Skeletal muscle tissue (tissue), 4 donors: Measurements from ENCODE around the gene LRWD1. TPM values are rescaled to one million over a fixed set of nuclear protein-coding genes. Genes with fewer than 3 reads are reported as not detected.

Source experiments
- H3K27ac ChIP-seq: one replicate; pipeline ENCODE4 v1.7.0; 2013; ENCODE audit warnings: mild to moderate bottlenecking, low read depth, low read length, inconsistent platforms
- H3K27me3 ChIP-seq, 3 donors: one replicate each; pipeline ENCODE4 v1.7.0; 2013; ENCODE audit warnings: low read length in 3 of 3; ENCODE audit not compliant: control insufficient read depth in 3 of 3, insufficient read depth in 3 of 3
- H3K36me3 ChIP-seq, 3 donors: one replicate each; pipeline ENCODE4 v1.7.0; 2013; ENCODE audit warnings: low read length in 3 of 3; ENCODE audit not compliant: control insufficient read depth in 3 of 3, insufficient read depth in 3 of 3
- H3K4me1 ChIP-seq, 3 donors: one replicate each; pipeline ENCODE4 v1.7.0; 2013; ENCODE audit warnings: low read length in 3 of 3, mild to moderate bottlenecking in 3 of 3; ENCODE audit not compliant: control insufficient read depth in 3 of 3, insufficient read depth in 3 of 3
- H3K4me3 ChIP-seq, 3 donors: one replicate each; pipeline ENCODE4 v1.7.0; 2013; ENCODE audit warnings: low read length in 3 of 3
- H3K9ac ChIP-seq, 3 donors: one replicate each; pipeline ENCODE4 v1.7.0; 2013; ENCODE audit warnings: low read length in 3 of 3, mild to moderate bottlenecking in 3 of 3, moderate library complexity in 2 of 3, low read depth in 1 of 3
- H3K9me3 ChIP-seq, 3 donors: one replicate each; pipeline ENCODE4 v1.7.0; 2013; ENCODE audit warnings: low read length in 3 of 3; ENCODE audit not compliant: control insufficient read depth in 3 of 3
- total RNA-seq: library from RNA; depleted of rRNA; stranded (reverse); fragments of >200 nt; gene quantifications from one replicate; pipeline ENCODE4 v1.2.3, GENCODE V29; 2014
- donor health status: Osteomylitis.

Gene LRWD1
- total RNA-seq, 1 donor from 2014 or later: 12.5 TPM

DNA sequence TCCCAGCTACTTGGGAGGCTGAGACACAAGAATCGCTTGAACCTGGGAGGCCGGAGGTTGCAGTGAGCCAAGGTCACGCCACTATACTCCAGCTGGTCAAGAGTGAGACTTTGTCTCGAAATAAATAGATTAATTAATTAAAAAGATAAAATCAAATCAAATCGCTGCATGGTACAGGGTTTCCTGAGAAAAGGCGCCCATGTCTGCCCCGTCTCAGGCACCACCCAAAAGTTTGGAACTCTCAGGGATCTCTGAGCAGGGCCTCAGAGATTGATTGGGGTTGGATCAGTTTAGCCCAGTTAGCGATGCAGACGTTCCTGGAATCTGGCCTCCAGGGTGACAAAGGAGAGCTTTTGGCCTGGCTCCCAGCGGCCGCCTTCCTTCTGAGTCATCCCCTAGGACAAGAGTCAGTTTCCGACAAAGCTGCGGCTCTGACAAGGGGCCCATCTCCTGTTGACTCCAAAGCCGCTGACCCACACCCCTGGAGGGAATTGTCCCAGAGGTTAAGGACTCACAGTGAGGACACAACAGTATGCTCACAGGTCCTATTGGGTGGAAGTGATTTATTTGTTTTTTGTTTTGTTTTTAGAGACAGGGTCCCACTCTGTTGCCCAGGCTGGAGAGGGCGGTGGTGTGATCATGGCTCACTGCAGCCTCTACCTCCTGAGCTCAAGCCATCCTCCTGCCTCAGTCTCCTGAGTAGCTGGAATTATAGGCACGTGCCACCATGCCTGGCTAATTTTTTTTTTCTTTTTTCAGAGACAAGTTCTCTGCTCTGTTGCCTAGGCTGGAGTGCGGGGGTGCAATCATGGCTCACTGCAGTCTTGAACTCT, 24.6 kb upstream of the LRWD1 start:
- peaks cover 8 to 11% (median 8%) of the 10 kb centered on the region in 3 donors for H3K4me1 ChIP-seq
- H3K27ac ChIP-seq: no peak overlapping the region
- H3K4me3 ChIP-seq: peak overlapping the region in 1 of 3 donors; percentile 13
- no peaks in the 10 kb centered on the region for H3K36me3 ChIP-seq
- H3K9ac ChIP-seq: peak overlapping the region; percentile 11 to 45 (median 43)
- H3K27me3 ChIP-seq: no peaks in the 10 kb centered on the region
- H3K9me3 ChIP-seq: no peaks in the 10 kb centered on the region

- H3K36me3 ChIP-seq: peaks cover 0 to 8% (median 6%) of the 10 kb centered on the region in 3 donors
- H3K4me3 ChIP-seq: no peak overlapping the region
- no peaks in the 10 kb centered on the region for H3K27me3 ChIP-seq
- H3K9me3 ChIP-seq: no peaks in the 10 kb centered on the region
- no peak overlapping the region for H3K9ac ChIP-seq
- peaks cover 6 to 7% (median 7%) of the 10 kb centered on the region in 3 donors for H3K4me1 ChIP-seq
- H3K27ac ChIP-seq: no peak overlapping the region
These were observed 19.7 kb upstream of the LRWD1 start for GRCh38 chr7:102444961-102445673.

DNA sequence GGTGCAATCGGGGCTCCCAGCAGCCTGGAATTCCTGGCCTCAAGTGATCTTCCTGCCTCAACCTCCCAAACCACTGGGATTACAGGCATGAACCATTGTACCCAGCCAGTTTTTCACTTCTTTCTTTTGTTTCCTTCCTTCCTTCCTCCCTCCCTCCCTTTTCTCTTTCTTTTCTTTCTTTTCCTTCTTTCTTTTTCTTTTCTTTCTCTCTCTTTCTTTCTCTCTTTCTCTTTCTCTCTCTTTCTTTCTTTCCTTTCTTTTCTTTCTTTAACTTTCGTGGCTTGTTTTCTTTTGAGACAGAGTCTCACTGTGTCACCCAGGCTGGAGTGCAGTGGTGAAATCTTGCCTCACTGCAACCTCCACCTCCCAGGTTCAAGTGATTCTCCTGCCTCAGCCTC, 19.1 kb upstream of the LRWD1 start:
- H3K9me3 ChIP-seq: no peaks in the 10 kb centered on the region
- no peaks in the 10 kb centered on the region for H3K27me3 ChIP-seq
- H3K9ac ChIP-seq: no peak overlapping the region
- H3K4me1 ChIP-seq: peaks cover under 1 to 1% (median 1%) of the 10 kb centered on the region in 3 donors
- peaks cover 0 to 8% (median 6%) of the 10 kb centered on the region in 3 donors for H3K36me3 ChIP-seq
- no peak overlapping the region for H3K4me3 ChIP-seq
- H3K27ac ChIP-seq: no peak overlapping the region

- Histone ChIP-seq H3K36me3 (peaks cover 0 to 8% (median 6%) of the 10 kb centered on the region in 3 donors), H3K27me3 (no peaks in the 10 kb centered on the region), H3K9me3 (no peaks in the 10 kb centered on the region), H3K9ac (no peak overlapping the region), H3K27ac (no peak overlapping the region), H3K4me3 (no peak overlapping the region), H3K4me1 (no peaks in the 10 kb centered on the region)
These were observed 18.2 kb upstream of the LRWD1 start for GRCh38 chr7:102446387-102447156.

DNA sequence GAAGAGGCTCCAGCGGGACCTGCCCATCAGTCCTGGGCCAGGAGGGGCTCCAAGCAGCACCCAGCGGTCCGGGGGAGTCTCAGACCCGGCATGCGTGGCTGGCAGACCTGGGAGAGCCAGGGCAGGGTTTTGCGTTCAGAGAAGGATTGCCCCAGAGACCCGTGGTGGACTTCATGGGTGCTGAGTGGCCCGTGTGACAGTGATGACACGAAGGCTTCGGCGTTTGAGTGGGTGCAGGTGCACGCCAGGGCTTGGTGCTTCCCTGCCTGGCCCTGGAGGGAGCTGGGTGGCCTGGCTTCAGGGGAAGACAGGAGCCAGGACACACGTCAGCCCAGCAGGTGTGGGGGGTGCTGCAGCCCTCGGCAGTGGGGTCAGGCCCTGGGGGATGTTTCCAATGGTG, 17.5 kb upstream of the LRWD1 start:
- peaks cover 0 to 8% (median 6%) of the 10 kb centered on the region in 3 donors for H3K36me3 ChIP-seq
- no peak overlapping the region for H3K4me3 ChIP-seq
- H3K27me3 ChIP-seq: no peaks in the 10 kb centered on the region
- no peaks in the 10 kb centered on the region for H3K4me1 ChIP-seq
- H3K27ac ChIP-seq: no peak overlapping the region
- no peak overlapping the region for H3K9ac ChIP-seq
- no peaks in the 10 kb centered on the region for H3K9me3 ChIP-seq

GRCh38 chr7:102449136-102449535, 15.6 kb upstream of the LRWD1 start:
- no peak overlapping the region for H3K4me3 ChIP-seq
- no peaks in the 10 kb centered on the region for H3K27me3 ChIP-seq

GRCh38 chr7:102450242-102450641, 14.5 kb upstream of the LRWD1 start:
- Histone ChIP-seq H3K9ac (no peak overlapping the region), H3K9me3 (no peaks in the 10 kb centered on the region), H3K36me3 (peaks cover 0 to 9% (median 6%) of the 10 kb centered on the region in 3 donors), H3K4me1 (peaks cover 0 to 6% (median 4%) of the 10 kb centered on the region in 3 donors), H3K4me3 (no peak overlapping the region), H3K27me3 (no peaks in the 10 kb centered on the region), H3K27ac (no peak overlapping the region)

More at GRCh38 chr7:102449136-102449535, 15.6 kb upstream of the LRWD1 start:
- H3K9me3 ChIP-seq: no peaks in the 10 kb centered on the region
- peaks cover 0 to 8% (median 6%) of the 10 kb centered on the region in 3 donors for H3K36me3 ChIP-seq
- no peak overlapping the region for H3K27ac ChIP-seq
- peaks cover 0 to 6% (median 4%) of the 10 kb centered on the region in 3 donors for H3K4me1 ChIP-seq
- H3K9ac ChIP-seq: no peak overlapping the region

DNA sequence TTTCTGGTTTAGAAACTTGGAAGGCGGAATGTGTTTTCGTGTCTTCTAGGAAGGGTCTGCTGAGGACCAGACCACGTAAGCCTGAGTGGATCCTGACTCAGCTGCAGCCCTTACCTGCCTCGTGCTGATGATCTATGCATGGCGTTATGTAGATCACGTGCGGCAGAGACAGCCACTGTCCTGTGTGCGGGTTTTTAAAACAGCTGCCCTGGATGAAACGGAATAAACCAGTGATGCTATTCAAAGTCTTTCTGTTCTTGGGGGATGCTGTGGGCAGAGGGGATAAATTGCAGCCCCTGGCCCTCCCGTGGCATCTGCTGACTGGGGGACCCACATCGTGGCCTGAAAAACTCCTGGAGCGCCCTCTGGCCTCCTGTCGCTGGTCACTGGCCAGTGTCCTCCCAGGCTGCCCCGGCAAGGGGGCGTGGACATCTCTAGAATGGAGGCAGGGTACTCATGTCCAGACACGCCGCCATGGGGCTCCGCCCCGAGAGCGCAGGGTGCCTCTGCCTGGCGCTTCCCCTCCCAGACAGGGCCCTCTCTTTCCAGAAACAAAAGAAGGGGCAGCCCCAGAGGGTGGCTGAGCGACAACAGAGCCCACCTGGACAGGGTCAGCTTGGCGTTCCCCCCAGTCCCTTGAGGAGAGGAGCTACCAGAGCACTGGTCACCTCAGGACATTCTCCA, 13.3 kb upstream of the LRWD1 start:
- Histone ChIP-seq H3K4me1 (peaks cover 0 to 6% (median 4%) of the 10 kb centered on the region in 3 donors), H3K36me3 (peaks cover 1 to 12% (median 4%) of the 10 kb centered on the region in 3 donors), H3K27me3 (no peaks in the 10 kb centered on the region), H3K9ac (no peak overlapping the region), H3K27ac (no peak overlapping the region), H3K9me3 (no peaks in the 10 kb centered on the region), H3K4me3 (no peak overlapping the region)

DNA sequence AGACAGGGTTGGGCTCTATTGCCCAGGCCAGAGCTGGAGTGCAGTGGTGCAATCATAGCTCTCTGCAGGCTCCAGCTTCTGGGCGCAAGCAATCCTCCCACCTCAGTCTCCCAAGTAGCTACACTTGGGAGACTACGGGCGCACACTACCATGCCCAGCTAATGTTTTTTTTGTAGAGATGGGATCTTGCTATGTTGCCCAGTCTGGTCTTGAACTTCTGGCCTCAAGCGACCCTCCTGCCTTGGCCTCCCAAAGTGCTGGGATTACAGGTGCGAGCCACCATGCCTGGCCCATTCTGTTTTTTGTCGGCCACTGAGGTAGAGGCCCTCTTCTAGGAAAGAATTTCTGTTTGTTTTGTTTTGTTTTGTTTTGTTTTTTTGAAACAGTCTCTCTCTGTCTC, 12.3 kb upstream of the LRWD1 start:
- H3K4me1 ChIP-seq: peaks cover 0 to 6% (median 4%) of the 10 kb centered on the region in 3 donors
- H3K9ac ChIP-seq: no peak overlapping the region
- peaks cover 5 to 10% (median 8%) of the 10 kb centered on the region in 3 donors for H3K36me3 ChIP-seq
- H3K27ac ChIP-seq: no peak overlapping the region
- H3K9me3 ChIP-seq: no peaks in the 10 kb centered on the region
- H3K27me3 ChIP-seq: no peaks in the 10 kb centered on the region
- no peak overlapping the region for H3K4me3 ChIP-seq
